CD4-positive, alpha-beta memory T cell (primary cell): ENCODE data around the gene GPANK1. TPM values are rescaled to one million over a fixed set of nuclear protein-coding genes. Genes with fewer than 3 reads are reported as not detected.

ENCODE experiments used
- CTCF ChIA-PET: fragments of 350-600 bp; sonication (Branson Sonifier 250); formaldehyde crosslinking; loops from one replicate; lab custom pipeline; 2021; ENCODE audit warnings: inconsistent platforms; ENCODE audit not compliant: partially characterized antibody; lab: Charles Lee
- POLR2A ChIA-PET: fragments of 350-600 bp; sonication (Branson Sonifier 250); formaldehyde crosslinking; loops from one replicate; lab custom pipeline; 2021; ENCODE audit not compliant: partially characterized antibody; lab: Charles Lee
- DNase-seq, 5 donors: peaks; one replicate each; pipeline versions ENCODE4 v3.0.0 to v3.0.0-alpha.2; 2020 to 2022; ENCODE audit warnings: mixed read lengths in 1 of 5
- H3K27ac ChIP-seq: one replicate; pipeline ENCODE4 v1.7.0; 2013; ENCODE audit warnings: low read depth, low read length
- H3K27me3 ChIP-seq: 2 replicates; pipeline ENCODE4 v1.7.0; 2013; ENCODE audit warnings: mild to moderate bottlenecking, low read length, moderate library complexity; ENCODE audit not compliant: insufficient read depth
- H3K36me3 ChIP-seq: 2 replicates; pipeline ENCODE4 v1.7.0; 2013; ENCODE audit warnings: mild to moderate bottlenecking, low read length, moderate library complexity; ENCODE audit not compliant: insufficient read depth
- H3K4me1 ChIP-seq: 2 replicates; pipeline ENCODE4 v1.7.0; 2013; ENCODE audit warnings: mild to moderate bottlenecking, low read length, moderate library complexity; ENCODE audit not compliant: insufficient read depth
- H3K4me3 ChIP-seq, 2 donors: one replicate each; pipeline ENCODE4 v1.7.0; 2013; ENCODE audit warnings: low read length in 2 of 2, mild to moderate bottlenecking in 1 of 2
- H3K9me3 ChIP-seq, 2 donors: one replicate each; pipeline ENCODE4 v1.7.0; 2013; ENCODE audit warnings: low read length in 2 of 2, control low read depth in 1 of 2; ENCODE audit not compliant: control insufficient read depth in 1 of 2
- H3K27ac Mint-ChIP-seq, 7 donors: one replicate each; pipeline ENCODE4 v1.8.0; 2020 to 2021; ENCODE audit warnings: mixed read lengths in 7 of 7, mild to moderate bottlenecking in 6 of 7, inconsistent platforms in 3 of 7, moderate library complexity in 3 of 7
- H3K27me3 Mint-ChIP-seq, 2 donors: one replicate each; pipeline ENCODE4 v1.8.0; 2020 to 2021; ENCODE audit warnings: mixed read lengths in 2 of 2
- H3K36me3 Mint-ChIP-seq, 2 donors: one replicate each; pipeline ENCODE4 v1.8.0; 2020 to 2021; ENCODE audit warnings: mixed read lengths in 2 of 2, inconsistent platforms in 1 of 2, mild to moderate bottlenecking in 1 of 2
- H3K4me1 Mint-ChIP-seq, 4 donors: one replicate each; pipeline ENCODE4 v1.8.0; 2020 to 2021; ENCODE audit warnings: mixed read lengths in 4 of 4, mild to moderate bottlenecking in 1 of 4
- H3K4me3 Mint-ChIP-seq, 8 donors: one replicate each; pipeline ENCODE4 v1.8.0; 2020 to 2021; ENCODE audit warnings: mixed read lengths in 8 of 8, mild to moderate bottlenecking in 7 of 8, moderate library complexity in 6 of 8, inconsistent platforms in 3 of 8
- H3K9me3 Mint-ChIP-seq, 8 donors: one replicate each; pipeline ENCODE4 v1.8.0; 2020 to 2021; ENCODE audit warnings: mixed read lengths in 8 of 8, mild to moderate bottlenecking in 5 of 8, inconsistent platforms in 3 of 8, moderate library complexity in 1 of 8
- intact Hi-C: fragments of 100-400 bp; cut with micrococcal nuclease; formaldehyde crosslinking; loops from one replicate; pipeline ENCODE4 v1.15.1; 2023
- polyA plus RNA-seq, 2 donors: library from polyadenylated mRNA; unstranded; fragments of 300-500 nt; fragmentation: Illumina TruSeq; gene quantifications; one replicate each; pipeline ENCODE4 v1.2.3, GENCODE V29; 2021
- total RNA-seq, 2 experiments: library from RNA; stranded (reverse); gene quantifications; one replicate each; pipeline ENCODE4 v1.2.3, GENCODE V29; 2021

GPANK1 gene
- total and polyA plus RNA-seq, 4 experiments from 2014 or later: 16.7 to 25.5 (median 22.3) TPM

GRCh38 chr6:31654574-31655348, 10.0 kb downstream of the GPANK1 start:
- H3K4me1 ChIP-seq: peaks cover 49% of the 10 kb centered on the region
- DNase-seq: no peak
- Mint-ChIP-seq H3K4me3 (peak overlapping the region in 2 of 8 donors; percentile 29 to 42), H3K4me1 (peaks cover 40 to 80% (median 56%) of the 10 kb centered on the region in 4 donors), H3K27ac (peak overlapping the region in 2 of 7 donors; percentile 55 to 57), H3K9me3 (peaks cover 0 to 13% (median 0%) of the 10 kb centered on the region in 8 donors), H3K27me3 (no peaks in the 10 kb centered on the region), H3K36me3 (peaks cover 6 to 44% of the 10 kb centered on the region in 2 donors)
- no peaks in the 10 kb centered on the region for H3K27me3 ChIP-seq
- peaks cover 8% of the 10 kb centered on the region for H3K36me3 ChIP-seq
- H3K4me3 ChIP-seq: no peak overlapping the region
- no peaks in the 10 kb centered on the region for H3K9me3 ChIP-seq
- ChIA-PET CTCF (interaction anchor here (0.8 to 4.6 kb wide), 7 partner anchors 8 to 176 kb away, joined by 3 to 28 read pairs (median 4); partner anchors contain the start of genes ABHD16A, CSNK2B and GPANK1), POLR2A (interaction anchor here (3.4 to 7.2 kb wide), 5 partner anchors 9 to 176 kb away, joined by 14 to 269 read pairs (median 31); partner anchors contain the start of genes C6orf47, CSNK2B, GPANK1 and HSPA1B)
- H3K27ac ChIP-seq: no peak overlapping the region
- intact Hi-C loops: loop anchor here (5.0 to 10.0 kb wide), 2 partner anchors 72 to 1190 kb away; partner anchors contain the start of genes LTB and PSMB8

- no peaks in the 10 kb centered on the region for H3K27me3 ChIP-seq
- peaks cover 24% of the 10 kb centered on the region for H3K36me3 ChIP-seq
- CTCF ChIA-PET: interaction anchor here (0.5 to 4.6 kb wide), 8 partner anchors 12 to 179 kb away, joined by 3 to 28 read pairs (median 4); partner anchors contain the start of genes ABHD16A, CSNK2B, DDX39B and GPANK1
- POLR2A ChIA-PET: interaction anchor here (0.6 to 7.2 kb wide), 56 partner anchors 10 to 1665 kb away, joined by 3 to 269 read pairs (median 7); partner anchors contain the start of genes ABHD16A, ATF6B, C6orf47 and CLIC1
- H3K9me3 ChIP-seq: no peaks in the 10 kb centered on the region
- H3K9me3 Mint-ChIP-seq: peaks cover 0 to 13% (median 0%) of the 10 kb centered on the region in 8 donors
- H3K4me3 Mint-ChIP-seq: peak overlapping the region; percentile 96 to 100 (median 98)
- H3K4me1 ChIP-seq: peaks cover 33% of the 10 kb centered on the region
- H3K36me3 Mint-ChIP-seq: peaks cover 15 to 54% of the 10 kb centered on the region in 2 donors
- peak overlapping the region; percentile 99 to 100 (median 100) for H3K27ac Mint-ChIP-seq
- intact Hi-C loops: loop anchor here (1.0 to 10.0 kb wide), 11 partner anchors 7 to 1192 kb away; partner anchors contain the start of genes ABHD16A, C6orf47, LTB and NFKBIL1
- DNase-seq: peak in 1 of 5 donors; percentile 93
- H3K27me3 Mint-ChIP-seq: no peaks in the 10 kb centered on the region
- H3K4me3 ChIP-seq: peak overlapping the region; percentile 85 to 92
- H3K4me1 Mint-ChIP-seq: peaks cover 36 to 72% (median 46%) of the 10 kb centered on the region in 4 donors
- H3K27ac ChIP-seq: peak overlapping the region; percentile 93
Measured at GRCh38 chr6:31652925-31653724, 11.7 kb downstream of the GPANK1 start.

- Mint-ChIP-seq H3K4me3 (peak overlapping the region; percentile 96 to 100 (median 98)), H3K36me3 (peaks cover 27 to 57% of the 10 kb centered on the region in 2 donors), H3K4me1 (peaks cover 27 to 58% (median 38%) of the 10 kb centered on the region in 4 donors), H3K9me3 (peaks cover 0 to 13% (median 0%) of the 10 kb centered on the region in 8 donors), H3K27me3 (no peaks in the 10 kb centered on the region), H3K27ac (peak overlapping the region; percentile 99 to 100 (median 100))
- Histone ChIP-seq H3K4me3 (peak overlapping the region; percentile 85 to 92), H3K4me1 (peaks cover 21% of the 10 kb centered on the region), H3K27ac (peak overlapping the region; percentile 93), H3K36me3 (peaks cover 31% of the 10 kb centered on the region), H3K9me3 (no peaks in the 10 kb centered on the region), H3K27me3 (no peaks in the 10 kb centered on the region)
- POLR2A ChIA-PET: interaction anchor here (0.7 to 7.2 kb wide), 54 partner anchors 8 to 1666 kb away, joined by 3 to 269 read pairs (median 7); partner anchors contain the start of genes ABHD16A, ATF6B, C6orf47 and CLIC1
- intact Hi-C loops: loop anchor here (1.0 to 10.0 kb wide), 11 partner anchors 9 to 1193 kb away; partner anchors contain the start of genes ABHD16A, C6orf47, LTB and NFKBIL1
- DNase-seq: no peak
- CTCF ChIA-PET: interaction anchor here (1.5 to 4.6 kb wide), 4 partner anchors 13 to 110 kb away, joined by 4 to 28 read pairs (median 6); partner anchors contain the start of genes CSNK2B, DDX39B and GPANK1
Measured at GRCh38 chr6:31651602-31652191, 13.1 kb downstream of the GPANK1 start.

GRCh38 chr6:31645325-31645724, 19.5 kb downstream of the GPANK1 start:
- no peak for DNase-seq
- Mint-ChIP-seq H3K27ac (peak overlapping the region in 2 of 7 donors; percentile 22 to 57), H3K36me3 (peaks cover 49 to 71% of the 10 kb centered on the region in 2 donors), H3K4me3 (no peak overlapping the region), H3K4me1 (peaks cover 10 to 14% (median 11%) of the 10 kb centered on the region in 4 donors), H3K27me3 (no peaks in the 10 kb centered on the region), H3K9me3 (peaks cover 0 to 4% (median 0%) of the 10 kb centered on the region in 8 donors)
- H3K4me3 ChIP-seq: no peak overlapping the region
- CTCF ChIA-PET: no interaction called here
- no peaks in the 10 kb centered on the region for H3K27me3 ChIP-seq
- no peak overlapping the region for H3K27ac ChIP-seq
- POLR2A ChIA-PET: no interaction called here
- H3K4me1 ChIP-seq: no peaks in the 10 kb centered on the region
- intact Hi-C loops: no loop called here
- no peaks in the 10 kb centered on the region for H3K9me3 ChIP-seq
- H3K36me3 ChIP-seq: peaks cover 88% of the 10 kb centered on the region

GRCh38 chr6:31643818-31644454, 20.9 kb downstream of the GPANK1 start:
- Histone ChIP-seq H3K36me3 (peaks cover 90% of the 10 kb centered on the region), H3K9me3 (no peaks in the 10 kb centered on the region), H3K27me3 (no peaks in the 10 kb centered on the region), H3K4me1 (no peaks in the 10 kb centered on the region), H3K4me3 (no peak overlapping the region), H3K27ac (no peak overlapping the region)
- Mint-ChIP-seq H3K27ac (no peak overlapping the region), H3K27me3 (no peaks in the 10 kb centered on the region), H3K9me3 (peaks cover 0 to 4% (median 0%) of the 10 kb centered on the region in 8 donors), H3K4me3 (no peak overlapping the region), H3K36me3 (peaks cover 49 to 74% of the 10 kb centered on the region in 2 donors), H3K4me1 (peaks cover 0 to 8% (median 5%) of the 10 kb centered on the region in 4 donors)
- DNase-seq: no peak
- intact Hi-C loops: no loop called here
- POLR2A ChIA-PET: interaction anchor here (1.3 to 1.6 kb wide), 3 partner anchors 8 to 17 kb away, joined by 4 to 12 read pairs (median 4); partner anchors contain the start of genes BAG6 and C6orf47
- CTCF ChIA-PET: interaction anchor here (0.7 to 0.9 kb wide), 2 partner anchors 37 to 270 kb away, joined by 3 to 4 read pairs; no protein-coding TSS in a partner anchor
